SK-N-MC (cell line): ENCODE results near the gene DMGDH.

Experiments used
- EZH2 ChIP-seq: fragments of 200-600 bp; sonication (generic); IDR thresholded peaks from one replicate; pipeline ENCODE4 v1.6.1; 2017; ENCODE audit warnings: antibody characterized with exemption
- FOXP2 ChIP-seq: optimal IDR thresholded peaks from 2 replicates; pipeline ENCODE3; 2011; ENCODE audit warnings: mild to moderate bottlenecking, moderate library complexity; ENCODE audit not compliant: insufficient read depth; ENCODE audit errors: extremely low read length, control extremely low read depth
- POLR2AphosphoS5 ChIP-seq: IDR thresholded peaks from 2 replicates; pipeline ENCODE4 v1.6.1; 2012; ENCODE audit warnings: mild to moderate bottlenecking, low read depth, low read length, borderline replicate concordance

DNA sequence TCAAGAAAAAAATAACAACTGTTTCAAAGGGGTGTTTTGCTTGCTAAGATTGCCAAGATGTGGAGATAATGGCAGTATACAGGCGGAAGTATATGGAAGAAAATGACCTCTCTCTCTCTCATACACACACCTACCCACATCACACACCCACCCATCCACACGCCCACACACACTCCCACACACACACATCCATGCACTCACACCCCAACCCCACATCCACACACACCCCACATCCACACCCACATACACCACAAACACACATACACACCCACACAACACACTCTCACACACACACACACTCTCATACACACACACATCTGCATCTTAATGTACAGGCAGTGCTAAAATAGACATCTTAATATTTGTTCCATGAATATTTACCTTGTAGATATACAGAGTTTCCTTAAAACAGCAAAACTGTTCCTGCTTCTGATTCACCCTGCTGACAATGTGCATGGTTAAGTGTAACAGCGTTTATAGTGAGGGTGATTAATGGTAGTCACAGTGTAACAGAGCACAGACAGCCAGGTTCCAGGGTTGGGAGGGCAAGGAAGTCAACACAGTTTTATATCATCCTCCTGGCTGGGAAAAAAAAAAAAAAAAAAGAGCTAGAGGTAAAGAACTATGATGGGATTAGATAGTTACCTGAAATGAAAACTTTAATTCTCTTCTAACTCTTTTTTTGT is 8.3 kb upstream of the DMGDH start:
- no peak for TF ChIP-seq POLR2AphosphoS5
- TF ChIP-seq EZH2 = no peak
- no peak for TF ChIP-seq FOXP2
